Immature natural killer cell (primary cell): ENCODE results near the gene OCLN. TPM values are rescaled to one million over a fixed set of nuclear protein-coding genes. Genes with fewer than 3 reads are reported as not detected.
"Not testable (repeated sequence)": the region's sequence is repeated elsewhere in the genome, so short reads cannot be mapped to it uniquely, and the experiment has no call there.

Experiments used
- DNase-seq, 3 donors: peaks; one replicate each; pipeline ENCODE4 v3.0.0; 2022; ENCODE audit warnings: mixed read lengths in 1 of 3
- H3K27ac Mint-ChIP-seq, 6 donors: one replicate each; pipeline ENCODE4 v1.8.0; 2020; ENCODE audit warnings: mixed read lengths in 6 of 6, mild to moderate bottlenecking in 5 of 6, inconsistent platforms in 4 of 6, moderate library complexity in 3 of 6
- H3K27me3 Mint-ChIP-seq, 3 donors: one replicate each; pipeline ENCODE4 v1.8.0; 2020 to 2021; ENCODE audit warnings: low read depth in 3 of 3, mild to moderate bottlenecking in 3 of 3, mixed read lengths in 3 of 3, moderate library complexity in 3 of 3, inconsistent platforms in 1 of 3
- H3K36me3 Mint-ChIP-seq, 3 donors: one replicate each; pipeline ENCODE4 v1.8.0; 2020; ENCODE audit warnings: mixed read lengths in 3 of 3, inconsistent platforms in 2 of 3, mild to moderate bottlenecking in 2 of 3
- H3K4me1 Mint-ChIP-seq, 2 donors: one replicate each; pipeline ENCODE4 v1.8.0; 2020; ENCODE audit warnings: inconsistent platforms in 2 of 2, mild to moderate bottlenecking in 2 of 2, mixed read lengths in 2 of 2, moderate library complexity in 1 of 2
- H3K4me3 Mint-ChIP-seq, 5 donors: one replicate each; pipeline ENCODE4 v1.8.0; 2020; ENCODE audit warnings: mild to moderate bottlenecking in 5 of 5, mixed read lengths in 5 of 5, inconsistent platforms in 3 of 5, moderate library complexity in 3 of 5
- H3K9me3 Mint-ChIP-seq, 6 donors: one replicate each; pipeline ENCODE4 v1.8.0; 2020; ENCODE audit warnings: mild to moderate bottlenecking in 6 of 6, mixed read lengths in 6 of 6, inconsistent platforms in 4 of 6, moderate library complexity in 3 of 6
- polyA plus RNA-seq, 3 donors: library from polyadenylated mRNA; unstranded; fragments of 300-500 nt; fragmentation: Illumina TruSeq; gene quantifications; one replicate each; pipeline ENCODE4 v1.2.3, GENCODE V29; 2021

Gene OCLN
- polyA plus RNA-seq, 3 donors from 2014 or later: 0.08 to 0.13 TPM; not detected in 1

DNA sequence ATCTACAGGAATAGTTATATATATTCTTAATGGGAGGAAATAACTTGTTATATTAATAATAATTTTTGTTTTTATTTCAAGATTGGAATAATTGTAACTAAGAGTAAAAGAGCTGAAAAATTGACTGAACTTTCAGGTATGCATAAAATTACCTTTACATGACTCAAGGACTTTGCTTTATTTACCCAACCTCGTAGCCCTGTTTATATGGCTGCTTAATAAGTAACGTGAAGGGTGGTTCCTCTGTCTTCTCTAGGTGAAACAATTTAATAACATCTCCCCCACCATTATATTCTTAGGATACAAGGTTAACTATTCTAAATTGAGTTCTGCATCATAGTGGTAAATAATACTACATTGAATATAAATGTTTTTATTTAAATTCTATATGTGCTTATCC is 75.5 kb downstream of the OCLN start:
- H3K27me3 Mint-ChIP-seq, H3K4me1 Mint-ChIP-seq, H3K36me3 Mint-ChIP-seq, H3K4me3 Mint-ChIP-seq, H3K27ac Mint-ChIP-seq, H3K9me3 Mint-ChIP-seq, DNase-seq: not testable (repeated sequence)

- H3K36me3 Mint-ChIP-seq, DNase-seq, H3K9me3 Mint-ChIP-seq, H3K4me3 Mint-ChIP-seq, H3K27me3 Mint-ChIP-seq, H3K27ac Mint-ChIP-seq, H3K4me1 Mint-ChIP-seq: not testable (repeated sequence)
Observed at GRCh38 chr5:69583356-69583755, 90.8 kb downstream of the OCLN start.

GRCh38 chr5:69596114-69596840 is 103.7 kb downstream of the OCLN start:
- not testable (repeated sequence) for H3K36me3 Mint-ChIP-seq, H3K27me3 Mint-ChIP-seq, DNase-seq, H3K4me3 Mint-ChIP-seq, H3K9me3 Mint-ChIP-seq, H3K4me1 Mint-ChIP-seq, H3K27ac Mint-ChIP-seq

DNA sequence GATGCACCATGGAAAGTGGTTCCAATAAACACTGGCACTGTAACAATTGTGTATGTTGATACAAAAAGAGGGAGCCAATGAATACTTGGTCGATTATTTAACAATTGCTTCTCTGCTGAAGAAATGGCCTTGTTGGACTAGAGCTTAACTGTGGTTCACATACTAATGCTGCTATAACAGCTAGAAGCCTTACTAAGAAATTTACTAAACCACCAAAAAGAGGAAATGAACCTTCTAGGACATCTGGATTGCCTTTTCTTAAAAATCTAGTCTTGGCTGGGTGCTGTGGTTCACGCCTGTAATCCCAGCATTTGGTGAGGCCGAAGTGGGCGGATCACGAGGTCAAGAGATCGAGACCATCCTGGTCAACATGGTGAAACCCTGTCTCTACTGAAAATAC is 109.4 kb downstream of the OCLN start:
- H3K4me1 Mint-ChIP-seq, DNase-seq, H3K9me3 Mint-ChIP-seq, H3K27ac Mint-ChIP-seq, H3K36me3 Mint-ChIP-seq, H3K4me3 Mint-ChIP-seq, H3K27me3 Mint-ChIP-seq: not testable (repeated sequence)

GRCh38 chr5:69606839-69607238 is 114.2 kb downstream of the OCLN start:
- not testable (repeated sequence) for H3K36me3 Mint-ChIP-seq, DNase-seq, H3K4me3 Mint-ChIP-seq, H3K27ac Mint-ChIP-seq, H3K9me3 Mint-ChIP-seq, H3K27me3 Mint-ChIP-seq, H3K4me1 Mint-ChIP-seq

Other genes with a start within 250 kb of the OCLN start
- 1 to 10 TPM in 2 of 3 donors, under 1 TPM in 1; 0.83 to 8.1 (median 3.0) TPM for gene CCDC125, start 160.0 kb upstream of the OCLN start, polyA plus RNA-seq
- gene AK6, start 123.3 kb upstream of the OCLN start, polyA plus RNA-seq: 10 to 100 TPM; 34.9 to 70.7 (median 52.7) TPM
- gene TAF9, start 123.3 kb upstream of the OCLN start, polyA plus RNA-seq: 100 to 1,000 TPM in 1 of 3 donors, 10 to 100 TPM in 2; 63.6 to 102 (median 73.8) TPM
- gene RAD17, start 123.0 kb upstream of the OCLN start, polyA plus RNA-seq: 10 to 100 TPM; 15.1 to 23.3 (median 23.1) TPM
- gene MARVELD2, start 77.7 kb upstream of the OCLN start, polyA plus RNA-seq: not detected
- gene GTF2H2C, start 67.4 kb downstream of the OCLN start, polyA plus RNA-seq: 10 to 100 TPM; 18.7 to 25.3 (median 24.8) TPM